NT2/D1 (cell line): ENCODE data around the gene SMURF1.

ENCODE experiments used
- SUZ12 ChIP-seq: IDR thresholded peaks from 2 replicates; pipeline ENCODE4 v1.6.1; 2011; ENCODE audit not compliant: insufficient read length, insufficient read depth; ENCODE audit errors: extremely low read depth
- YY1 ChIP-seq: IDR thresholded peaks from 2 replicates; pipeline ENCODE4 v1.6.1; 2011; ENCODE audit not compliant: insufficient read length, insufficient read depth

GRCh38 chr7:99086944-99087343 lies 57.0 kb downstream of the SMURF1 start:
- no peak for TF ChIP-seq YY1
- TF ChIP-seq SUZ12: no peak
